Stimulated activated effector memory CD8-positive, alpha-beta T cell treated with anti-CD3 and anti-CD28 coated beads, Interleukin-12 subunit alpha, Interleukin-12 subunit beta, amount 100 ng/mL, for 72 hours (primary cell): ENCODE measurements around the gene B3GALT5.
A peak's percentile ranks its signal among the peaks of the same experiment; 100 is the strongest.
"Not testable (repeated sequence)": the region's sequence is repeated elsewhere in the genome, so short reads cannot be mapped to it uniquely, and the experiment has no call there.

Experiments
- ATAC-seq: fragments of 150-1000 bp; cut with Tn5 transposase; 2 replicates; pipeline ENCODE4 v1.10.0; 2021
- DNase-seq, 2 donors: peaks; one replicate each; pipeline ENCODE4 v3.0.0; 2021 to 2022; ENCODE audit warnings: low spot score in 2 of 2
- H3K27ac Mint-ChIP-seq: one replicate; pipeline ENCODE4 v1.8.0; 2022; ENCODE audit warnings: mild to moderate bottlenecking, mixed read lengths
- H3K36me3 Mint-ChIP-seq: one replicate; pipeline ENCODE4 v1.8.0; 2022; ENCODE audit warnings: mild to moderate bottlenecking, mixed read lengths
- H3K4me1 Mint-ChIP-seq: one replicate; pipeline ENCODE4 v1.8.0; 2022; ENCODE audit warnings: mixed read lengths
- H3K4me3 Mint-ChIP-seq: one replicate; pipeline ENCODE4 v1.8.0; 2022; ENCODE audit warnings: mild to moderate bottlenecking, mixed read lengths
- H3K9me3 Mint-ChIP-seq: one replicate; pipeline ENCODE4 v1.8.0; 2022; ENCODE audit warnings: mixed read lengths

Gene B3GALT5, protein sequence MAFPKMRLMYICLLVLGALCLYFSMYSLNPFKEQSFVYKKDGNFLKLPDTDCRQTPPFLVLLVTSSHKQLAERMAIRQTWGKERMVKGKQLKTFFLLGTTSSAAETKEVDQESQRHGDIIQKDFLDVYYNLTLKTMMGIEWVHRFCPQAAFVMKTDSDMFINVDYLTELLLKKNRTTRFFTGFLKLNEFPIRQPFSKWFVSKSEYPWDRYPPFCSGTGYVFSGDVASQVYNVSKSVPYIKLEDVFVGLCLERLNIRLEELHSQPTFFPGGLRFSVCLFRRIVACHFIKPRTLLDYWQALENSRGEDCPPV

DNA sequence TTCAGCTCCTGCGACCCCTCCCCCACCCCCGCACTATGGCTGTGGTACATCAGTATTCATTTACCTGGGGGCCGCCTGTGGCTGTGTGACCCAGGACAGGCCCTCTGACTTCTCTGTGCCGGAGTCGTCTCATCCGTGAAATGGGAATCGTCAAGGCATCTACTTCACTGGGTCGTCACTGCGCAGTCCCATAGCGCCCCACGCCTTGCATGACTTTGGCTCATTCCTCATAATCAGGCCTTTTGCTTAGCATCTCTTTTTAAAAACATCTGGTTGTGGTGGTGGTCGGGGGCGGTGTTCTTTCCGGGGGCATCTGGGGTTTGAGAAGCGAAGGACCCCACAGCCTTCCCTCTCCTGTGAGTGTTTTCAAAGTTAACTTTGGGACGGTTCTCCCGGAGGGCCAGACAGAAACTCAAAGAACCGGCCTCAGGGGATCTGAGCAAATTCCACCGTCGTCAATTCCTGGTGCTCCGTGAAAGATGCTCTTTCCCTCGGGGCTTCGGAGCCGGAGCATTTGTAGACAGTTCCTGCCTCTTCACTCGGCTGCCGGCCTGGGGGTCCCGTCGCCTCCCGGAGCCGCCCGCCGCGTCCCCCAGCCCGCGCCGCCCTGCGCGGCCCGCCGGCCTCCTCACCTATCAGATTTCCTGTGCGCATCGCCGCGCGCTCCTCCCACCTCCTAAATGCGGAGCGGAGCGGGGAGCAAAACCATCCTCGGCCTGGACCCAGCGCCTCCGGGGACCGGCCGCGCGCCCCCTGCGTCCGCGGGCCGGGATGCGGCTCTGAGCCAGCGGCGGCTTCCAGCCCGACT is at the start of gene B3GALT5:
TSS of gene B3GALT5 (plus strand) at position 708 of the 808 bp plus-strand sequence. CDS start 47,620 bp downstream, outside the sequence.
- DNase-seq: no peak
- H3K4me3 Mint-ChIP-seq: peak within 1 kb of the TSS; percentile 24
- ATAC-seq: no peak
- H3K9me3 Mint-ChIP-seq: no peaks in the 10 kb centered on the region
- no peaks in the 10 kb centered on the region for H3K36me3 Mint-ChIP-seq
- H3K4me1 Mint-ChIP-seq: no peaks in the 10 kb centered on the region
- no peak within 1 kb of the TSS for H3K27ac Mint-ChIP-seq

DNA sequence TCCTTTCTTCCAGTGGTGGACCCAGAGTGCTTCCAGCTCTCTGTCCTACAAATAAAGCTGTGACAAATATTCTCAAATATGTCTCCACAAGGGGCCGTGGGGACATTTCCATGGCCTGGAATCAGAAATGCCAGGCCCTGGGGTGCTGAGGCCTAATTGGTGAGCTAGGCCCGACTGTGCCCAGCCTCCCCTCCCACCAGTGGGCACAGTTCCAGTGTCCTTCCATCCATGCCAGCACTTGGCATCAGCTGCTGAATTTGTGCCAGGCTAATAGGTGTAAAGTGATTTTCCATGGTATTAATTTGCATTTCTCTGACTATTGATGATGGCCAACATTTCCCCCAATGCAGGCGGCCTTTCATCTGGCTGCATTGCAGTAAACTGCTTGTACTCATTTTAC is 48.5 kb upstream of the B3GALT5 start:
- peak in 1 of 2 donors; percentile 23 for DNase-seq
- no peak overlapping the region for H3K27ac Mint-ChIP-seq
- no peaks in the 10 kb centered on the region for H3K4me1 Mint-ChIP-seq
- no peak overlapping the region for H3K4me3 Mint-ChIP-seq
- H3K36me3 Mint-ChIP-seq: no peaks in the 10 kb centered on the region
- no peaks in the 10 kb centered on the region for H3K9me3 Mint-ChIP-seq
- no peak for ATAC-seq

DNA sequence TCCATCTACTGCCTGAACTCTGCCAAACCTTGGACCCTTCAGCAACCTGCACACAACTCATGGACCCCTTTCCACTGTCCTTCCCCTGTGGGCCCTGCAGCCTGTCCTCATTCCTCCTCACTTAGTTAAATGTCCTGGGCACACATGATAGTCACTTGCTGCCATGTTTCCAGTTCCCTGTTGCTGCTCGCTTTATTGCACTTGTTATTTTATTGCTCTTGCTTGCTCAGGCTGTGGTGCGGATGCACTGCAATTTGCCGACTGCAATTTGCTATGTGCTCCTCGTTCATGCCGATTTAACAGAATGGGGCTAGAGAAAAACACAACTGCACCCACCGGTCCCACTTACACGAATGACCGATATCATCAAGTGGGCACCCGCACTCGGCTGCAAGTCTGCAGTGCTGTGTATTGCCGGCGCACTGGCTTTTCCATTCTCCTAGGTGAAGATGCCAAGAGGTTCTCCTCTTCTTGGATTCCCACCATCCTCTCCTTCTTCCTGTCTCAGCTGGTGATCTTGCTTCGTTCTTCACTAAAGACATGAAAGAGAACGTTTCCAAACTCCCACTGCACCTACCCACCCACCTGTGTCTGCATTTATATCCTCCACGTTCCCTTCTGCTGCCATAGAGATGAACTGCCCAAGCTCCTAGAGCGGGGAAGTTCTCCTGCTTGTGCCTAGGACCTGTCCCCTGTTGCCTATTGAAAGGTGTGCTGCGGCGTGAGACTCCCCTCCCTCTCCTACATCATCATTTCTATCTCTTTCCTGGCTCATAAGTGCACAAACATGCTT is 45.4 kb upstream of the B3GALT5 start:
- Mint-ChIP-seq H3K4me1 (no peaks in the 10 kb centered on the region), H3K4me3 (no peak overlapping the region), H3K9me3 (no peaks in the 10 kb centered on the region), H3K27ac (no peak overlapping the region), H3K36me3 (no peaks in the 10 kb centered on the region)
- no peak for DNase-seq
- no peak for ATAC-seq

DNA sequence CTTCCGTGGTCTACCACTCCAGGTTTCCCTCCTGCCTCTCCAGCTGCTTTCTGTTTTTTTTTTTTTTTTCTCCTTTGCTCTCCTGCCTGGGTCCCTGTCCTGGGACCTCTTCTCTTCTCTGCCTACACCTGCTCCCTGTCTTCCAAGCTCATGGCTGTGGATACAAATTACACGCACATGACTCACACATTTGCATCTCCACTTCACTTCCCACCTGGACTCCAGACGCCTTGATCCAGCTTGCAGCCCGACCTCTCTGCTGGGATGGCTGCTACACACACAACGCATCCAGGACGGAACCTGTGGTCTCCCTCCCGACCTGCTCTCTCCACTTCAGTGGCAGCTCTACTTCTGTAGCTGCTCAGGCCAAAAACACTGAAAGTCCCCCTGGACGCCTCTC is 44.4 kb upstream of the B3GALT5 start:
- no peaks in the 10 kb centered on the region for H3K36me3 Mint-ChIP-seq
- no peak overlapping the region for H3K27ac Mint-ChIP-seq
- no peak for DNase-seq
- no peak overlapping the region for H3K4me3 Mint-ChIP-seq
- ATAC-seq: no peak
- H3K4me1 Mint-ChIP-seq: no peaks in the 10 kb centered on the region
- no peaks in the 10 kb centered on the region for H3K9me3 Mint-ChIP-seq

DNA sequence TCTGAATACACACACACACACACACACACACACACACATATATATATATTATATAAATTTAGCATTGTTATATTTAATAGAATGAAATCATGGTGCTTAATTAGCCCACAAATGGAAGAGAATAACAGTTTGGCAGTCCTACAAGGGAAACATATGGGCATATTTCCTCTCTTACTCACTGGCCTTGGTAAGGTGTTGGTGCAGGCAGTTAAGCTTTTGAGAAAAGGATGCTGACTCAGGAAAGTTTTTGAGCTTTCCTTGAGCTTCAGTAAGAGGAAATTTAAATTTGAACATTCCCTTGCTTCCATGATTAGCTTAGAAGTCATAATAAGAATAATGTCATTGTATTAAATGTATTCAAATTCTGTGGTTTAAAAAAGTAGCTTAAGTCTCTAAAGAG is 37.0 kb upstream of the B3GALT5 start:
- Mint-ChIP-seq H3K4me3 (no peak overlapping the region), H3K36me3 (no peaks in the 10 kb centered on the region), H3K27ac (no peak overlapping the region), H3K9me3 (no peaks in the 10 kb centered on the region), H3K4me1 (no peaks in the 10 kb centered on the region)
- DNase-seq (no peak), ATAC-seq (no peak)

DNA sequence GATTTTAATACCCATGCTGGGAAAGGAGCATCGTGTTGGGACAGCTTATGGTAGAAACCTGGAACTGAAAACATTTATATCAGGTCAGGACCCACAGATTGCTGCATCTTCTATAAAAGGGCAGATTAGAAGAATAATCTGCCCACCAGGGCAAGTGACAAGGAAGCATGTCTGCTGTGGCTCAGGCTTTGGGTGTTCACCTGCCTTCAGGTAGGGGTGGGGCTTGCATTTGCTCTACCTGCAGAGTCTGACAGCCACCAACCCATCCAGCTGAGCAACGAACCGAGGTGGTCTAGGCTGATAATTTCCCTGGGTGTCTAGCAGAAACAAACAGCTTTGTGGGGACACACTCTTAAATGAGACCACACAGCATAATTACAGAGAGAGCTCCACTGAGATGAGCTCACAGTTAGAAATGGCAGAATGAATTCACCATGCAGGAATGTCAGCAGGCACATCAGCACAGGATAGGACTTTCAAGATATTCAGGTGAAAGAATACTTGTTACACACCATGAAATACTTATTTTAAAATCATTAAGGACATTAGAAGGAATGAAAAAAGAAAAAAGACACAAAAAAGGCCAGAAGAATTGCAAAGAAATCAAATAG is 36.1 kb upstream of the B3GALT5 start:
- no peak for ATAC-seq
- H3K36me3 Mint-ChIP-seq: no peaks in the 10 kb centered on the region
- H3K4me3 Mint-ChIP-seq: no peak overlapping the region
- no peaks in the 10 kb centered on the region for H3K4me1 Mint-ChIP-seq
- no peaks in the 10 kb centered on the region for H3K9me3 Mint-ChIP-seq
- DNase-seq: peak in 1 of 2 donors; percentile 2
- no peak overlapping the region for H3K27ac Mint-ChIP-seq

DNA sequence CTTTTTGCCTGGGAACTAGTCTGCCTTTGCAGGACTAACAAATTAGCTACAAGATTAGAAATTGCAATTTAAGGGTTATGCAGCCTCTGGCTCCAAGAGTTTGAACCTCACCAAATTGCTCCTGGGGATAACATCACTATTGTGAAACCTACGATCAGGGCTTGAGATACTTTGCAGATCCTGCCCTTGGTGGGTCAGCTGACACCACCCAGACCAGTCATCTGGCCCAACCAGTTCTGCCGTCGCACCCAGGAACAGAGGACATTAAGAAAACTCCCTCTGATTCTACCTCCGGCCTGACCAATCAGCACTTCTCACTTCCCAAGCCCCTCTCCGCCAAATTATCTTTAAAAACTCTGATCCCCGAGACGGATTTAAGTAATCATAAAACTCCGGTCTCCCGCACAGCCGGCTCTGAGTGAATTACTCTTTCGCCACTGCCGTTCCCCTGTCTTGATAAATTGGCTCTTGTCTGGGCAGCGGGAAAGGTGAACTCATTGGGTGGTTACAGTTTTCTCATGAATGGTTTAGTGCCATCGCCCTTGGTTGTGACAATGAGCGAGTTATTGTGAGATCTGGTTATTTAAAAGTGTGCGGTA is 32.9 kb upstream of the B3GALT5 start:
- ATAC-seq (no peak), DNase-seq (peak in 1 of 2 donors; percentile 10)
- H3K4me1 Mint-ChIP-seq: no peaks in the 10 kb centered on the region
- H3K4me3 Mint-ChIP-seq: no peak overlapping the region
- H3K27ac Mint-ChIP-seq: no peak overlapping the region
- no peaks in the 10 kb centered on the region for H3K9me3 Mint-ChIP-seq
- H3K36me3 Mint-ChIP-seq: no peaks in the 10 kb centered on the region

DNA sequence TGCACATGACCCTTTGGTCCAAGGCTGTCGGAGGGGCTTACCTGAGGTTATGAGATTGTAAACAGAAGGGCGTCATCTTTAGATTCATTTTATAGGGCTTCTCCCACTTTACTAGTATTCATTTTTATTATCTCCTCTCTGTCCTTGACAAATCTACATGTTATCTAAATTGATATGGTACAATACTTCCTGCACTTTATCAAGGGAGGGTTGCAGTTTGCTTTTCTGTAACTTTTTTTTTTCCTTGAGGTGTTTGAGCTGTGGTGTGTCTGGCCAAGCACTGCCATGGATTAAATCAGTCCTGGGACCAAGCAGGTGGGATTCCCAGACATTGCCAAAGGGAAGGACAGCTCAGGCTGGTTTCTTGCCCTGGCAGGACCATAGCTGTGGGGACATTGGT is 32.0 kb upstream of the B3GALT5 start:
- no peaks in the 10 kb centered on the region for H3K4me1 Mint-ChIP-seq
- no peaks in the 10 kb centered on the region for H3K9me3 Mint-ChIP-seq
- DNase-seq: no peak
- no peaks in the 10 kb centered on the region for H3K36me3 Mint-ChIP-seq
- H3K27ac Mint-ChIP-seq: no peak overlapping the region
- ATAC-seq: no peak
- H3K4me3 Mint-ChIP-seq: no peak overlapping the region

DNA sequence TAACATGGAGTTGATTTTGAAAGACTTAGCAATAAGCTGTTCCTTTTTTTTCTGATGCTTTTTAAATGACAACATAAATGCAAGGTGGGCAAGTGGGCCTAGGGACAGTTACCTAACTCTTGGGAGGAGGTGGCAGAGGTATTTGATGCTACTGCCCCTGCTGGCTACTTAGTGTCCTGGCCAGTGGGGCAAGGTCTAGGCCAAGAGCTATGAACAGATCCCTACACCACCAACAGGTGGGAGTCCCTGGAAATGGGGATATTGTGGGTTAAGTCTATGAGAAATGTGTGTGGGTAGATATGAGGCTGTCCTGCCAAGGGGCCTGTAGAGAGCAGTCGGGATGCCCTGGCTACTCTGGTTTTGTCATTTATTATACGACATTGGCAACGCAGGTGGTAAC is 31.3 kb upstream of the B3GALT5 start:
- Mint-ChIP-seq H3K4me1 (no peaks in the 10 kb centered on the region), H3K4me3 (no peak overlapping the region), H3K9me3 (no peaks in the 10 kb centered on the region)

DNA sequence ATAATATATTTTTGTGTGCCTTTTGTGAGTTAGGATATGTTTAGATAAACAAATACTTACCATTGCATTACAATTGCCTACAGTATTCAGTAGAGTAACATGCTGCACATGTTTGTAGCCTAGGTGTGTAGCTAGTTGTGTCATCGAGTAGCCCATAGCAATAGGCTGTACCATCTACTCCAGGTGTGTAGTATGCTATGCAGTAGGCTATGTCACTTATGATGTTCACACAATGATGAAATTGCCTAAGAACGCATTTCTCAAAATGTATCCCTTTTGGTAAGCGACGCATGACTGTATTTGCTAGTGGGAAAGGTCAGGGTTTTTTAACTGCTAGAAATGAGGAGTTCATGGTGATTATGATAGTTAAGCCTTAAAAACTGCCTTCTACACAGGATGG is 30.0 kb upstream of the B3GALT5 start:
- H3K4me3 Mint-ChIP-seq: no peak overlapping the region
- peaks cover under 1% of the 10 kb centered on the region for H3K9me3 Mint-ChIP-seq
- ATAC-seq (no peak), DNase-seq (peak in 1 of 2 donors; percentile 23)
- no peak overlapping the region for H3K27ac Mint-ChIP-seq
- H3K4me1 Mint-ChIP-seq: no peaks in the 10 kb centered on the region
- H3K36me3 Mint-ChIP-seq: no peaks in the 10 kb centered on the region

More for the DNA sequence above, 31.3 kb upstream of the B3GALT5 start:
- no peak for ATAC-seq
- peak in 1 of 2 donors; percentile 32 for DNase-seq
- H3K36me3 Mint-ChIP-seq: no peaks in the 10 kb centered on the region
- H3K27ac Mint-ChIP-seq: no peak overlapping the region

DNA sequence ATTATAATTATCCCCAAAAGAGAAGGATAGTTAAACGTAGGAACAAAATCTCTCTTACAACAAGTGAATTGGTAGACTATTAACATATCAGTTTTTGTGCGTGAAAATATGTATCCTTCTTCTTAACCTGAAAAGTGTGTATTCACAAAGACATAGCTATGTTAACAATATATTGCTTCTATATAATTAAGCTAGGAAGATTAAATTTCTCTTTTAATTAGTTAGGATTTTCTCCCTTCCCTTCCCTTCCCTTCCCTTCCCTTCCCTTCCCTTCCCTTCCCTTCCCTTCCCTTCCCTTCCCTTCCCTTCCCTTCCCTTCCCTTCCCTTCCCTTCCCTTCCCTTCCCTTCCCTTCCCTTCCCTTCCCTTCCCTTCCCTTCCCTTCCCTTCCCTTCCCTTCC is 29.2 kb upstream of the B3GALT5 start:
- not testable (repeated sequence) for H3K27ac Mint-ChIP-seq, DNase-seq, H3K9me3 Mint-ChIP-seq

DNA sequence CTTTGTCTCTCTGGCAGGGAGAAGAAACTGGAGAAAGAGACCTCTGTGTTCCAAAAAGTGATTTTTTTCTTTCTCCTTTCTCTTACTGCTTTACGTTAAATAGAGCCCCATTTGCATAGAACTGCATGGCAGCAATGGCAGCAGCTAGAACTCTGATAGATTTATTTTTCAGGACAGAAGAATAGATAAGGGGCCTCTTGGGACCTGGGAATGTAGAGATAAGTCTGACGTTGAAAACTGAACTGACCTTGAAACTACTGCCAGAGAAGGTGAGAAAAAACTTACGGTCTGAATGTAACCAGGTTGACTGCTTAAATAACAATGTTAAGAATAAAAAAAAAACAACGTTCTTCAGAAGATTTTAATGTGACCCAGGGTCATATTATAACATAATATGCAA is 25.4 kb upstream of the B3GALT5 start:
- H3K4me1 Mint-ChIP-seq: no peaks in the 10 kb centered on the region
- H3K27ac Mint-ChIP-seq: no peak overlapping the region
- no peak for DNase-seq
- H3K9me3 Mint-ChIP-seq: peaks cover 7% of the 10 kb centered on the region
- no peaks in the 10 kb centered on the region for H3K36me3 Mint-ChIP-seq
- ATAC-seq: no peak
- no peak overlapping the region for H3K4me3 Mint-ChIP-seq

More for the DNA sequence above, 29.2 kb upstream of the B3GALT5 start:
- not testable (repeated sequence) for ATAC-seq, H3K4me3 Mint-ChIP-seq, H3K36me3 Mint-ChIP-seq, H3K4me1 Mint-ChIP-seq

DNA sequence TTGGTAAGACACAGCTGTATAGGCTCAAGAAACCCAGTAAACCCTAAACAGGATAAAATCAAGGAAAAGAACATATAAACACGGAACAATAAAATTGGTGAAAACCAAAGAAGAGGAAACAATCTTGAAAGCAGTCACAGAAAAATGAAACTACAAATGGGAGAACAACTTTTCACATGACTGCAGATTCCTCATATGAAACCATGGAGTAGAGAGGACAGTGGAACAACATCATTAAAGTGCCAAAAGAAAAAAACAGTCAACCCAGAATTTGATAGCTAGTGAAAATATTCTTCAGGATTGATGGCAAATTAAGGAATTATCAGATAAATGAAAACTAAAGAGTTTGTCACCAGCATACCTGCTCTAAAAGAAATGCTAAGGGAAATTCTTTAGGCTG is 23.9 kb upstream of the B3GALT5 start:
- no peak overlapping the region for H3K4me3 Mint-ChIP-seq
- no peaks in the 10 kb centered on the region for H3K36me3 Mint-ChIP-seq
- H3K27ac Mint-ChIP-seq: no peak overlapping the region
- ATAC-seq: no peak
- no peak for DNase-seq
- no peaks in the 10 kb centered on the region for H3K4me1 Mint-ChIP-seq
- peaks cover 7% of the 10 kb centered on the region for H3K9me3 Mint-ChIP-seq

DNA sequence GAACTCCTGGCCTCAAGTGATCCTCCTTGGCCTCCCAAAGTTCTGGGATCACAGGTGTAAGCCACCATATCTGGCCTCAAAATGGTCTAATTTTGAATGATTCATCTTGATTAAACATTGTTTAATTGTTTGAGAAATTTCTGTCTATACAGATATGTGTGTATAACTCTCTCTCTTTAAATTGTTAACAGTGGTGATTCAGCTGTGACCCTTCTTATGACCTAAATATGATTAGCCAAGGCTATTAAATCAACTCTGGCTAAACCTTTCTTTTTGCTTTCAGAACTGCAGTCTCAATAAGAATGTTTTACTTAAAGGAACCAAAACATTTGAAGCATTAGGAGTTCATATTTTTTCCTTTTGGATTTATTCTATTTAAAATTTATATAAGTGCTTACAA is 19.2 kb upstream of the B3GALT5 start:
- no peaks in the 10 kb centered on the region for H3K4me1 Mint-ChIP-seq
- no peak for DNase-seq
- H3K4me3 Mint-ChIP-seq: no peak overlapping the region
- no peaks in the 10 kb centered on the region for H3K36me3 Mint-ChIP-seq
- H3K9me3 Mint-ChIP-seq: peaks cover 3% of the 10 kb centered on the region
- no peak for ATAC-seq
- no peak overlapping the region for H3K27ac Mint-ChIP-seq

DNA sequence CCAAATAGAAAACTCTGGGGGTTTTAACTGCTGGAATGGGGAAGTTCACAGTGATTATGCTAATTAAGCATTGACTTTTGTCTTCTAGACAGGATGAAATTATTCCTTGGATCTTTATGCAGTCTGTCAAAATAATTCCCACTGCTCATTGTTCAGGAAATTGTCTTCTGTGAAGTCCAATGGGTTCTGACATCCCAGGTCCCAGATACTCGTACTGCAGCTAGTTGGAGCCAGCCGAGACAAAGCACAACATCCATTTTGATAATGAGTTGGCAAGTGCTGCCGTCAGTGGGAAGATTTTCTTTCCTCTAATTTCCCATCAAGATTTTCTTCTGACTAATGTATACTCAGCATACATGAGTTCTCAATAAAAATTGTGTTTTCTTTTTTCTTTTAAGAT is 17.3 kb upstream of the B3GALT5 start:
- H3K9me3 Mint-ChIP-seq: no peaks in the 10 kb centered on the region
- no peak for DNase-seq
- no peaks in the 10 kb centered on the region for H3K36me3 Mint-ChIP-seq
- no peak overlapping the region for H3K4me3 Mint-ChIP-seq
- ATAC-seq: no peak
- no peaks in the 10 kb centered on the region for H3K4me1 Mint-ChIP-seq
- no peak overlapping the region for H3K27ac Mint-ChIP-seq
